PFSK-1 (cell line): ENCODE data around the gene CAMKMT.

Experiments used
- FOXP2 ChIP-seq: optimal IDR thresholded peaks from 2 replicates; pipeline ENCODE3; 2011; ENCODE audit warnings: borderline replicate concordance, control low read depth, inconsistent platforms; ENCODE audit not compliant: insufficient read depth; ENCODE audit errors: extremely low read length, extremely low read depth
- POLR2AphosphoS5 ChIP-seq: IDR thresholded peaks from 2 replicates; pipeline ENCODE4 v1.6.1; 2012; ENCODE audit warnings: low read depth, mild to moderate bottlenecking, control low read depth, low read length, moderate library complexity
- REST ChIP-seq, 2 experiments: IDR thresholded peaks; 2 replicates each; pipeline versions ENCODE4 v1.6.1 to v1.8.0; 2011 to 2012; ENCODE audit warnings: low read depth in 2 of 2, low read length in 2 of 2, control low read depth in 1 of 2, inconsistent platforms in 1 of 2, mild to moderate bottlenecking in 1 of 2, moderate library complexity in 1 of 2; ENCODE audit not compliant: insufficient read depth in 1 of 2
- SIN3A ChIP-seq: IDR thresholded peaks from 2 replicates; pipeline ENCODE4 v1.6.1; 2012; ENCODE audit warnings: mild to moderate bottlenecking, low read length, moderate library complexity, borderline replicate concordance; ENCODE audit not compliant: insufficient read depth
- TAF1 ChIP-seq: IDR thresholded peaks from 2 replicates; pipeline ENCODE4 v1.6.1; 2012; ENCODE audit warnings: low read length, control low read depth, borderline replicate concordance; ENCODE audit not compliant: insufficient read depth

CAMKMT gene

GRCh38 chr2:44464437-44464836, 102.7 kb downstream of the CAMKMT start:
- TF ChIP-seq SIN3A, result no peak
- TF ChIP-seq FOXP2, result no peak
- no peak for TF ChIP-seq REST (IDR thresholded peaks at IDR 0.05; ENCODE audit: insufficient read depth in 1 of 2, low read depth in 2 of 2, low read length in 2 of 2)
- no peak for TF ChIP-seq POLR2AphosphoS5
- TF ChIP-seq TAF1, result no peak

GRCh38 chr2:44470151-44470550, 108.4 kb downstream of the CAMKMT start:
- TF ChIP-seq REST (IDR thresholded peaks at IDR 0.05; ENCODE audit: insufficient read depth in 1 of 2, low read depth in 2 of 2, low read length in 2 of 2) (no peak), FOXP2 (no peak), SIN3A (no peak), POLR2AphosphoS5 (no peak), TAF1 (no peak)

- TF ChIP-seq TAF1 (no peak), FOXP2 (no peak)
These were observed 116.1 kb downstream of the CAMKMT start for GRCh38 chr2:44477657-44478414.

GRCh38 chr2:44479127-44479887, 117.6 kb downstream of the CAMKMT start:
- TF ChIP-seq FOXP2, result no peak

GRCh38 chr2:44480068-44480467, 118.3 kb downstream of the CAMKMT start:
- TF ChIP-seq POLR2AphosphoS5 (no peak), SIN3A (no peak), FOXP2 (no peak), REST (IDR thresholded peaks at IDR 0.05; ENCODE audit: insufficient read depth in 1 of 2, low read depth in 2 of 2, low read length in 2 of 2) (no peak), TAF1 (no peak)

GRCh38 chr2:44487052-44487451, 125.3 kb downstream of the CAMKMT start:
- TF ChIP-seq TAF1 (no peak), REST (IDR thresholded peaks at IDR 0.05; ENCODE audit: insufficient read depth in 1 of 2, low read depth in 2 of 2, low read length in 2 of 2) (no peak), FOXP2 (no peak), SIN3A (no peak), POLR2AphosphoS5 (no peak)
